Measurements from ENCODE around the gene VPS35L. TPM values are rescaled to one million over a fixed set of nuclear protein-coding genes. Genes with fewer than 3 reads are reported as not detected.

The VPS35L gene
- total and polyA plus RNA-seq, 2 donors (not counting 1 experiment from before 2014, with no cell fraction given) = 17.5 to 62.1 TPM

DNA sequence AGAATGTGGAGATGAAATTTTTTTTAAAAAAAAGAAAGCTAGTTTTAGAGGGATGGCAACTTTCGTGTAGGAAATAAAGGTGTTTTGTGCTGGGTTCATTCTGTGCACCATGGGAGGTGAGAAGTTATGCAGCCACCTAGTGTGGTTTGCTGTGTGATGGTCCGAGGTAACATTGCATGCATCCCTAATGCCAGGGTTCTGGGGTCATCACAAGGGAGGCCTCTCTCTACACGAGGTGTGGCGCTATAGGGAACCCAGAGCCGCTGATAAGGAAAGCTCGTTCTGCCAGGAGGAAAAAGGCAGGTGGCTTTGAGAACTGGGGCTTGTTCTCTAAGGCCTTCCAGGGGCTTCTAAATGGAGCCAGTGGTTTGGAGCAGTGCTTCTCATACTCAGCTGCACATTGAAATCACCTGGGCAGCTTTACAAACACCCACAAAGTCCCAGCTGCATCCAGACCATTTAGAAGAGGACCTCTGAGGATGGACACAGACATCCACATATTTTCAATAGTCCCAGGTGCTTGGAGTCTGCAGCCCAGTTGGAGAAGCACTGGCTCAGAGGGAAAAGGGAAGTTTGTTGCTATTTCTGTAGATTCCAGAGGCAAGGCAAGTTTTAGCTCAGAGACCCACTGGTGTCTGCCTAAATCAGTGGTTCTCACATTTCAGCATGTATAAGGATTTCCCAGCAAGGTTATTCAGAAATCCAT, 43.5 kb downstream of the VPS35L start:
- ATAC-seq (ENCODE audit: low read depth) (no peak), DNase-seq (no peak)
- TF ChIP-seq EZH2 (IDR thresholded peaks at IDR 0.05; ENCODE audit: borderline replicate concordance, insufficient read depth, low read depth, low read length, poor library complexity, severe bottlenecking) = no peak
- TF ChIP-seq, protein P1, sequence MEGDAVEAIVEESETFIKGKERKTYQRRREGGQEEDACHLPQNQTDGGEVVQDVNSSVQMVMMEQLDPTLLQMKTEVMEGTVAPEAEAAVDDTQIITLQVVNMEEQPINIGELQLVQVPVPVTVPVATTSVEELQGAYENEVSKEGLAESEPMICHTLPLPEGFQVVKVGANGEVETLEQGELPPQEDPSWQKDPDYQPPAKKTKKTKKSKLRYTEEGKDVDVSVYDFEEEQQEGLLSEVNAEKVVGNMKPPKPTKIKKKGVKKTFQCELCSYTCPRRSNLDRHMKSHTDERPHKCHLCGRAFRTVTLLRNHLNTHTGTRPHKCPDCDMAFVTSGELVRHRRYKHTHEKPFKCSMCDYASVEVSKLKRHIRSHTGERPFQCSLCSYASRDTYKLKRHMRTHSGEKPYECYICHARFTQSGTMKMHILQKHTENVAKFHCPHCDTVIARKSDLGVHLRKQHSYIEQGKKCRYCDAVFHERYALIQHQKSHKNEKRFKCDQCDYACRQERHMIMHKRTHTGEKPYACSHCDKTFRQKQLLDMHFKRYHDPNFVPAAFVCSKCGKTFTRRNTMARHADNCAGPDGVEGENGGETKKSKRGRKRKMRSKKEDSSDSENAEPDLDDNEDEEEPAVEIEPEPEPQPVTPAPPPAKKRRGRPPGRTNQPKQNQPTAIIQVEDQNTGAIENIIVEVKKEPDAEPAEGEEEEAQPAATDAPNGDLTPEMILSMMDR (IDR thresholded peaks at IDR 0.05) = no peak
- ChIA-PET POLR2A (no interaction called here), CTCF (interaction anchor here (1.3 to 5.9 kb wide), 4 partner anchors 8 to 288 kb away, joined by 3 to 47 read pairs (median 5); no protein-coding TSS in a partner anchor)
- no peaks in the 10 kb centered on the region for H3K27me3 Mint-ChIP-seq
- intact Hi-C loops (cut with micrococcal nuclease) = no loop called here
- no peak overlapping the region for H3K27ac Mint-ChIP-seq
- Histone ChIP-seq H3K79me2 (ENCODE audit: control insufficient read depth, insufficient read depth, low read length) (no peaks in the 10 kb centered on the region), H3K4me1 (ENCODE audit: control insufficient read depth in 2 of 2, insufficient read depth in 2 of 2, low read length in 2 of 2) (no peaks in the 10 kb centered on the region), H3K36me3 (replicated peaks in 1 of 2; ENCODE audit: control extremely low read depth in 1 of 2, control insufficient read depth in 1 of 2, extremely low read depth in 1 of 2, insufficient read depth in 2 of 2, low read length in 1 of 2) (peaks cover 3 to 42% of the 10 kb centered on the region in 2 experiments), H4K20me1 (ENCODE audit: control insufficient read depth, insufficient read depth, low read length, poor library complexity, severe bottlenecking) (no peaks in the 10 kb centered on the region), H3K27ac (ENCODE audit: low read length in 2 of 2) (no peak overlapping the region), H3K4me3 (ENCODE audit: control extremely low read depth in 1 of 5, extremely low read depth in 1 of 5, insufficient read depth in 1 of 5, low read depth in 2 of 5, low read length in 4 of 5) (no peak overlapping the region), H2AFZ (ENCODE audit: insufficient read depth, low read depth, low read length, poor library complexity, severe bottlenecking) (no peak overlapping the region), H3K9me3 (ENCODE audit: control extremely low read depth in 1 of 3, control insufficient read depth in 2 of 3, insufficient read depth in 1 of 3, low read length in 2 of 3) (no peaks in the 10 kb centered on the region), H3K9ac (ENCODE audit: low read length) (no peak overlapping the region), H3K4me2 (replicated peaks; ENCODE audit: low read depth, low read length, poor library complexity, severe bottlenecking) (no peak overlapping the region), H3K27me3 (replicated peaks in 1 of 4; ENCODE audit: control extremely low read depth in 1 of 4, control insufficient read depth in 3 of 4, insufficient read depth in 4 of 4, low read length in 3 of 4) (no peaks in the 10 kb centered on the region)
- no peaks in the 10 kb centered on the region for H3K4me1 Mint-ChIP-seq
- WGBS (ENCODE audit: insufficient coverage) = 100% methylated on average over 6 of the region's 6 CpGs
- H3K4me3 Mint-ChIP-seq = no peak overlapping the region
- no peaks in the 10 kb centered on the region for H3K9me3 Mint-ChIP-seq (ENCODE audit: insufficient read depth)

GRCh38 chr16:19599968-19600716, 44.6 kb downstream of the VPS35L start:
- ChIA-PET CTCF (interaction anchor here (1.2 to 5.9 kb wide), 5 partner anchors 14 to 290 kb away, joined by 3 to 47 read pairs (median 5); no protein-coding TSS in a partner anchor), POLR2A (no interaction called here)
- Mint-ChIP-seq H3K9me3 (ENCODE audit: insufficient read depth) (no peaks in the 10 kb centered on the region), H3K27me3 (no peaks in the 10 kb centered on the region), H3K4me3 (no peak overlapping the region), H3K27ac (no peak overlapping the region), H3K4me1 (no peaks in the 10 kb centered on the region)
- H3K9ac ChIP-seq (ENCODE audit: low read length) = no peak overlapping the region
- no peaks in the 10 kb centered on the region for H3K27me3 ChIP-seq (replicated peaks in 1 of 4; ENCODE audit: control extremely low read depth in 1 of 4, control insufficient read depth in 3 of 4, insufficient read depth in 4 of 4, low read length in 3 of 4)
- intact Hi-C loops (cut with micrococcal nuclease) = no loop called here
- no peak overlapping the region for H3K4me2 ChIP-seq (replicated peaks; ENCODE audit: low read depth, low read length, poor library complexity, severe bottlenecking)
- no peak for ATAC-seq (ENCODE audit: low read depth)
- peaks cover 3 to 38% of the 10 kb centered on the region in 2 experiments for H3K36me3 ChIP-seq (replicated peaks in 1 of 2; ENCODE audit: control extremely low read depth in 1 of 2, control insufficient read depth in 1 of 2, extremely low read depth in 1 of 2, insufficient read depth in 2 of 2, low read length in 1 of 2)
- WGBS (ENCODE audit: insufficient coverage) = 98% methylated on average over 2 of the region's 5 CpGs
- H3K27ac ChIP-seq (ENCODE audit: low read length in 2 of 2) = no peak overlapping the region
- TF ChIP-seq EZH2 (IDR thresholded peaks at IDR 0.05; ENCODE audit: borderline replicate concordance, insufficient read depth, low read depth, low read length, poor library complexity, severe bottlenecking) = no peak
- TF ChIP-seq, protein P1 (IDR thresholded peaks at IDR 0.05) = no peak
- H3K9me3 ChIP-seq (ENCODE audit: control extremely low read depth in 1 of 3, control insufficient read depth in 2 of 3, insufficient read depth in 1 of 3, low read length in 2 of 3) = no peaks in the 10 kb centered on the region
- H3K4me1 ChIP-seq (ENCODE audit: control insufficient read depth in 2 of 2, insufficient read depth in 2 of 2, low read length in 2 of 2) = no peaks in the 10 kb centered on the region
- no peaks in the 10 kb centered on the region for H3K79me2 ChIP-seq (ENCODE audit: control insufficient read depth, insufficient read depth, low read length)
- no peaks in the 10 kb centered on the region for H4K20me1 ChIP-seq (ENCODE audit: control insufficient read depth, insufficient read depth, low read length, poor library complexity, severe bottlenecking)
- no peak overlapping the region for H3K4me3 ChIP-seq (ENCODE audit: control extremely low read depth in 1 of 5, extremely low read depth in 1 of 5, insufficient read depth in 1 of 5, low read depth in 2 of 5, low read length in 4 of 5)
- DNase-seq = no peak
- no peak overlapping the region for H2AFZ ChIP-seq (ENCODE audit: insufficient read depth, low read depth, low read length, poor library complexity, severe bottlenecking)
